Bronchial epithelial cell (primary cell): Measurements from ENCODE around the gene TUBB4A. TPM values are rescaled to one million over a fixed set of nuclear protein-coding genes. Genes with fewer than 3 reads are reported as not detected.

Source experiments
- DNase-seq: peaks from one replicate; pipeline ENCODE4 v3.0.0-alpha.2; 2010; ENCODE audit warnings: low read depth
- FAIRE-seq: peaks from 2 replicates; lab custom pipeline; 2011; peaks lifted over from hg19 to GRCh38; lab: Jason Lieb, UNC
- H3K27me3 ChIP-seq: 2 replicates; pipeline ENCODE4 v1.5.1; 2011; ENCODE audit warnings: low read length; ENCODE audit not compliant: control insufficient read depth, insufficient read depth
- H3K36me3 ChIP-seq: 2 replicates; pipeline ENCODE4 v1.5.1; 2011; ENCODE audit warnings: low read length; ENCODE audit not compliant: control insufficient read depth, insufficient read depth
- H3K4me3 ChIP-seq: 2 replicates; pipeline ENCODE4 v1.5.1; 2011; ENCODE audit warnings: mild to moderate bottlenecking, low read depth, low read length, control low read depth
- total RNA-seq: library from RNA; depleted of rRNA; stranded (reverse); fragments of >200 nt; gene quantifications from 2 replicates; pipeline ENCODE4 v1.2.1, GENCODE V29; 2014
- TF ChIP-seq, protein P1 (sequence below): IDR thresholded peaks from 2 replicates; pipeline ENCODE4 v1.5.1; 2011; ENCODE audit warnings: mild to moderate bottlenecking, moderate library complexity, low read length, control low read depth, inconsistent platforms; ENCODE audit not compliant: insufficient read depth, severe bottlenecking

Gene TUBB4A
- total RNA-seq, 1 donor from 2014 or later: not detected

- H3K27me3 ChIP-seq: no peaks in the 10 kb centered on the region
Observed at GRCh38 chr19:6528544-6529121, 26.5 kb upstream of the TUBB4A start.

GRCh38 chr19:6527893-6528543, 25.9 kb upstream of the TUBB4A start:
- Histone ChIP-seq H3K36me3 (no peaks in the 10 kb centered on the region), H3K27me3 (no peaks in the 10 kb centered on the region), H3K4me3 (no peak overlapping the region)
- FAIRE-seq (no peak), DNase-seq (no peak)
- TF ChIP-seq, protein P1, sequence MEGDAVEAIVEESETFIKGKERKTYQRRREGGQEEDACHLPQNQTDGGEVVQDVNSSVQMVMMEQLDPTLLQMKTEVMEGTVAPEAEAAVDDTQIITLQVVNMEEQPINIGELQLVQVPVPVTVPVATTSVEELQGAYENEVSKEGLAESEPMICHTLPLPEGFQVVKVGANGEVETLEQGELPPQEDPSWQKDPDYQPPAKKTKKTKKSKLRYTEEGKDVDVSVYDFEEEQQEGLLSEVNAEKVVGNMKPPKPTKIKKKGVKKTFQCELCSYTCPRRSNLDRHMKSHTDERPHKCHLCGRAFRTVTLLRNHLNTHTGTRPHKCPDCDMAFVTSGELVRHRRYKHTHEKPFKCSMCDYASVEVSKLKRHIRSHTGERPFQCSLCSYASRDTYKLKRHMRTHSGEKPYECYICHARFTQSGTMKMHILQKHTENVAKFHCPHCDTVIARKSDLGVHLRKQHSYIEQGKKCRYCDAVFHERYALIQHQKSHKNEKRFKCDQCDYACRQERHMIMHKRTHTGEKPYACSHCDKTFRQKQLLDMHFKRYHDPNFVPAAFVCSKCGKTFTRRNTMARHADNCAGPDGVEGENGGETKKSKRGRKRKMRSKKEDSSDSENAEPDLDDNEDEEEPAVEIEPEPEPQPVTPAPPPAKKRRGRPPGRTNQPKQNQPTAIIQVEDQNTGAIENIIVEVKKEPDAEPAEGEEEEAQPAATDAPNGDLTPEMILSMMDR: no peak

More at GRCh38 chr19:6528544-6529121, 26.5 kb upstream of the TUBB4A start:
- FAIRE-seq (no peak), DNase-seq (no peak)
- TF ChIP-seq, protein P1: no peak
- Histone ChIP-seq H3K4me3 (no peak overlapping the region), H3K36me3 (no peaks in the 10 kb centered on the region)

GRCh38 chr19:6524311-6524710, 22.2 kb upstream of the TUBB4A start:
- H3K4me3 ChIP-seq: no peak overlapping the region
- no peaks in the 10 kb centered on the region for H3K36me3 ChIP-seq
- H3K27me3 ChIP-seq: no peaks in the 10 kb centered on the region
- FAIRE-seq (no peak), DNase-seq (no peak)
- TF ChIP-seq, protein P1: no peak

DNA sequence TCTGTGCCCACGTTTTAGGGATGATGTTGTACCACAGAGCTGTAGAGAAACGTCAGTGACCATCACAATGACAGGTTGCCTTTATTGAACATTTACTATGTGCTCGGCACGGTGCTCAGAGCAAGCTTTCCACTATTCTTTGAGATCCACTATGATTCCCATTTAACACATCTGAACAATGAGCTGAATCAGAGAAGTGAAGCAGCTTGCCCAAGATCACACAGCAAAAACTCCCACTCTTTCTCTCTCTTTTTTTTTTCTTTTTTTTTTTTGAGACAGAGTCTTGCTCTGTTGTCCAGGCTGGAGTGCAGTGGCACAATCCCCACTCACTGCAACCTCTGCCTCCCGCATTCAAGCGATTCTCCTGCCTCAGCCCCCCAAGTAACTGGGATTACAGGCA, 20.6 kb upstream of the TUBB4A start:
- FAIRE-seq: no peak

DNA sequence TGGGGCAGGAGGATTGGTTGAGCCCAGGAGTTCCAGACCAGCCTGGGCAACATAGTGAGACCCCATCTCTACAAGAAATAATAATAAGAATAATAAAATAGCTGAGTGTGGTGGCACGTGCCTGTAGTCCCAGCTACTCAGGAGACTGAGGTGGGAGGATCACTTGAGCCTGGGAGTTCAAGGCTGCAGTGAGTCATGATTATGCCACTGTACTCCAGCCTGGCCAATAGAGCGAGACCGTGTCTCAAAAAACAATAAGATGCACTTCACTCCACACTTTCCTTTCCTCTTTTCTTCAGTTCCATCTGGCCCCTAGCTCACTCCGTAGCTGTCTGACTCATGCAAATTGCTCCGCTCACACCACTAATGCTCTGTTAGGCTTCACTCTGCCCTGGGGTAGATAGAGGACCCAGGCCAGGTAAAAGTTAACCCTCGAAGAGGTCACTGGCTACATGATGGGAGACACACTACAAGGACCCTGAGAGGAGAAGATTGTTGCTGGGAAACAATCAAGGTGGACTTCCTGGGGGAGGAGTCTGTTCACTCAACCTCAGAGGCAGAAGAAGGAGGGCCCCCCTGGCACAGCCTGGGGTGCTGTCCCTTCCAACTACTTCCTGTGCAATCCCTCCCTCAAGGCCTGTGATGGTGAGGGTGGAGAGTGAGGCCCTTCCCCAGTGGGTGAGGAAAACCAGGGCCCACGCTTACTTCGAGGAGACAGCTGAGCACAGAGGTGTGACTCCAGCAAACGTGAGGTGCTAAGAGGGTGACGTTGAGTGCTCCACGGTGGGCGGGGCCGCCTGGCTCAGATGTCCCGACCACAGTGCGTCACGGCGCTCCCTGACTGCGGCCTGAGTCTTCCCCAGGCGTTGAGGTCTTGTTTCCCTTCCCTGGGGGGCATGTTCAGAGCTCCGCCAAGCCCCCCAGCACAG, 19.9 kb upstream of the TUBB4A start:
- TF ChIP-seq, protein P1: no peak
- no peak for FAIRE-seq
- DNase-seq: no peak

More for the DNA sequence above, 20.6 kb upstream of the TUBB4A start:
- DNase-seq: no peak
- Histone ChIP-seq H3K27me3 (no peaks in the 10 kb centered on the region), H3K4me3 (no peak overlapping the region), H3K36me3 (no peaks in the 10 kb centered on the region)
- TF ChIP-seq, protein P1: no peak

More for the DNA sequence above, 19.9 kb upstream of the TUBB4A start:
- Histone ChIP-seq H3K27me3 (no peaks in the 10 kb centered on the region), H3K36me3 (no peaks in the 10 kb centered on the region), H3K4me3 (no peak overlapping the region)
